Spleen (tissue), 7 donors: ENCODE data around the gene SH3BGRL2.

ENCODE experiments used
- CTCF ChIP-seq, 11 experiments: fragments of 200-600 bp in 7 of 11; fragments of 450-650 bp in 4 of 11; sonication (generic) in 4 of 11; IDR thresholded peaks in 8 of 11; conservative IDR thresholded peaks in 3 of 11; 1 replicate in 7 of 11; 2 replicates in 4 of 11; pipeline versions ENCODE4 v1.4.0 to v1.8.0; 2016 to 2021; ENCODE audit warnings: antibody characterized with exemption in 11 of 11, inconsistent platforms in 4 of 11, mild to moderate bottlenecking in 1 of 11
- POLR2AphosphoS5 ChIP-seq, 3 donors: sonication (generic); formaldehyde crosslinking; IDR thresholded peaks; one replicate each; pipeline ENCODE4 v1.5.1; 2017; ENCODE audit warnings: antibody characterized with exemption in 3 of 3
- donor health status: DM: no; HTN: no; CAD: no; lungs with moderate emphysema.
- donor health status: DM: no; HTN: no; CAD: no.
- donor health status: DM: no; HTN: no; CAD: no.

DNA sequence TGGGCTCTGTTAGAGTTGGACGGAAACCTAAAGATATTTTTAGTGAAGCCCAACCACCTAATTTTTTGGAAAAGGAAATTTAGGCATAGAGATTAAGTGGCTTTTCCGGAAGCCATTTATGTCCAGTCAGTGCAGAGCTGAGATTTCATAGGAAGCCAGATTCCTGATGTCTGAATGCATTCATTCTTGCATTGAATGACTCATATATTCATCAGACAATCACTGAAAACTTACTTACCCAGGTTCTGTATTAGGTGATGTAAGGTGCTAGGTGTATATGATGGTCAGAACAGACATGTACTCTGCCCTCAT lies 4.1 kb downstream of the SH3BGRL2 start:
- no peak for TF ChIP-seq POLR2AphosphoS5 (IDR thresholded peaks at IDR 0.05)
- no peak for TF ChIP-seq CTCF (IDR thresholded peaks at IDR 0.05 in 8 of 11, conservative IDR thresholded peaks at IDR 0.05 in 3 of 11)
